CD4-positive, CD25-positive, alpha-beta regulatory T cell (primary cell): ENCODE data around the gene DNAH10. TPM values are rescaled to one million over a fixed set of nuclear protein-coding genes. Genes with fewer than 3 reads are reported as not detected.

ENCODE experiments used
- ATAC-seq, 2 donors: fragments of 150-1000 bp; cut with Tn5 transposase; one replicate each; pipeline ENCODE4 v1.10.0; 2021; ENCODE audit warnings: low read depth in 2 of 2, moderate number of reproducible peaks in 2 of 2, moderate library complexity in 1 of 2
- DNase-seq, 3 donors: peaks; one replicate each; pipeline versions ENCODE4 v3.0.0 to v3.0.0-alpha.2; 2012 to 2022; ENCODE audit warnings: mixed read lengths in 1 of 3
- H3K27ac ChIP-seq: one replicate; pipeline ENCODE4 v1.7.0; 2013; ENCODE audit warnings: mild to moderate bottlenecking, low read length; ENCODE audit not compliant: insufficient read depth, poor library complexity, severe bottlenecking
- H3K27me3 ChIP-seq: one replicate; pipeline ENCODE4 v1.7.0; 2013; ENCODE audit warnings: low read length; ENCODE audit not compliant: control insufficient read depth, insufficient read depth
- H3K36me3 ChIP-seq: one replicate; pipeline ENCODE4 v1.7.0; 2013; ENCODE audit warnings: mild to moderate bottlenecking, low read length, moderate library complexity; ENCODE audit not compliant: control insufficient read depth, insufficient read depth
- H3K4me1 ChIP-seq: 2 replicates; pipeline ENCODE4 v1.7.0; 2013; ENCODE audit warnings: mild to moderate bottlenecking, low read length; ENCODE audit not compliant: insufficient read depth, control insufficient read depth, poor library complexity, severe bottlenecking
- H3K4me3 ChIP-seq: one replicate; pipeline ENCODE4 v1.7.0; 2013; ENCODE audit warnings: low read depth, mild to moderate bottlenecking, low read length, moderate library complexity
- H3K9me3 ChIP-seq, 2 experiments: 1 replicate in 1 of 2; 2 replicates in 1 of 2; pipeline ENCODE4 v1.7.0; 2013; ENCODE audit warnings: low read length in 2 of 2, mild to moderate bottlenecking in 1 of 2, moderate library complexity in 1 of 2; ENCODE audit not compliant: control insufficient read depth in 2 of 2
- H3K27ac Mint-ChIP-seq, 3 donors: one replicate each; pipeline ENCODE4 v1.8.0; 2020 to 2022; ENCODE audit warnings: mild to moderate bottlenecking in 3 of 3, mixed read lengths in 3 of 3, moderate library complexity in 2 of 3
- H3K27me3 Mint-ChIP-seq: one replicate; pipeline ENCODE4 v1.8.0; 2022; ENCODE audit warnings: mild to moderate bottlenecking, mixed read lengths
- H3K36me3 Mint-ChIP-seq: one replicate; pipeline ENCODE4 v1.8.0; 2020; ENCODE audit warnings: mixed read lengths
- H3K4me1 Mint-ChIP-seq, 4 donors: one replicate each; pipeline ENCODE4 v1.8.0; 2020 to 2022; ENCODE audit warnings: mixed read lengths in 4 of 4, mild to moderate bottlenecking in 1 of 4
- H3K4me3 Mint-ChIP-seq, 4 donors: one replicate each; pipeline ENCODE4 v1.8.0; 2020 to 2022; ENCODE audit warnings: mild to moderate bottlenecking in 4 of 4, mixed read lengths in 4 of 4, moderate library complexity in 3 of 4
- H3K9me3 Mint-ChIP-seq, 7 donors: one replicate each; pipeline ENCODE4 v1.8.0; 2020 to 2022; ENCODE audit warnings: mixed read lengths in 7 of 7, mild to moderate bottlenecking in 3 of 7, moderate library complexity in 2 of 7
- polyA plus RNA-seq, 4 donors: library from polyadenylated mRNA; unstranded; fragments of 300-500 nt; fragmentation: Illumina TruSeq; gene quantifications; one replicate each; pipeline ENCODE4 v1.2.3, GENCODE V29; 2021
- total RNA-seq: library from RNA; stranded (reverse); gene quantifications from one replicate; pipeline ENCODE4 v1.2.3, GENCODE V29; 2022

DNAH10 gene
- total and polyA plus RNA-seq, 5 donors from 2014 or later: 0.02 to 0.07 TPM; not detected in 3

DNA sequence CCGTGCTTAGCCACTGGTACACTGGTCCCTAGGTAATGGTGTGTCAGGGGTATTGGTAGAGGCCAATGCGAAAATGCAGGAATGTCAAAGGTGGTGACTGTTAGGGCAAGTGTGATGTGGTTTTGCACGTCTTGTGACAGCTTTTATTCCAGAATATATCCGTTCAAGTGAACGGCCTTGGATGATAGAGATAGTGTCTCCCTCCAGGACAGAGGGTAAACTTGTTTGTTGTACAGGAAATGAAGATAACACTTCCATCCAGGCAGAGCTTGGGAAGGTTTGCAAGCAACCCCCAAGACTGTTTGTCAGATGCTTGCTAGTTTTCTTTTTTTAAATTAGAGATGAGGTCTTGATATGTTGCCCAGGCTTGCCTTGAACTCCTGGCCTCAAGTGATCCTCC is 84.2 kb downstream of the DNAH10 start:
- ATAC-seq: no peak
- Histone ChIP-seq H3K27ac (no peak overlapping the region), H3K4me3 (no peak overlapping the region), H3K9me3 (no peaks in the 10 kb centered on the region), H3K36me3 (no peaks in the 10 kb centered on the region), H3K4me1 (no peaks in the 10 kb centered on the region), H3K27me3 (no peaks in the 10 kb centered on the region)
- peaks cover 0 to 3% (median 0%) of the 10 kb centered on the region in 7 donors for H3K9me3 Mint-ChIP-seq
- no peak overlapping the region for H3K27ac Mint-ChIP-seq
- no peaks in the 10 kb centered on the region for H3K36me3 Mint-ChIP-seq
- H3K4me1 Mint-ChIP-seq: no peaks in the 10 kb centered on the region
- H3K4me3 Mint-ChIP-seq: no peak overlapping the region
- no peak for DNase-seq
- H3K27me3 Mint-ChIP-seq: peaks cover 9% of the 10 kb centered on the region

DNA sequence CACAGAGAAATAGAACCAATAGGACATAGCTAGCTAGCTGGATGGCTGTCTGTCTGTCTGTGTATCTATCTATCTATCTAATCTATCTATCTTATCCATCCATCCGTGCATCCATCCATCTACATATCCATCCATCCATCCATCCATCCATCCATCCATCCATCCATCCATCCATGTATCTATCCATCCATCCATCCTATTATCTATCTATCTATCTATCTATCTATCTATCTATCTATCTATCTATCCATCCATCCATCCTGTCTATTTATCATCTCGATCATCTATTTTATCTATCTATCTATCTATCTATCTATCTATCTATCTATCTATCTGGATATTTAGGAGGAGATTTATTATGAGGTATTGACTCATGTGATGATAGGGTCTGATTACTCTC is 84.9 kb downstream of the DNAH10 start:
- no peak for ATAC-seq
- DNase-seq: no peak
- no peak overlapping the region for H3K4me3 Mint-ChIP-seq
- Histone ChIP-seq H3K9me3 (no peaks in the 10 kb centered on the region), H3K27ac (no peak overlapping the region), H3K4me1 (no peaks in the 10 kb centered on the region), H3K27me3 (peaks cover 2% of the 10 kb centered on the region), H3K36me3 (no peaks in the 10 kb centered on the region), H3K4me3 (no peak overlapping the region)
- H3K4me1 Mint-ChIP-seq: no peaks in the 10 kb centered on the region
- H3K9me3 Mint-ChIP-seq: peaks cover 0 to 3% (median 0%) of the 10 kb centered on the region in 7 donors
- no peak overlapping the region for H3K27ac Mint-ChIP-seq
- H3K27me3 Mint-ChIP-seq: peaks cover 7% of the 10 kb centered on the region
- no peaks in the 10 kb centered on the region for H3K36me3 Mint-ChIP-seq

DNA sequence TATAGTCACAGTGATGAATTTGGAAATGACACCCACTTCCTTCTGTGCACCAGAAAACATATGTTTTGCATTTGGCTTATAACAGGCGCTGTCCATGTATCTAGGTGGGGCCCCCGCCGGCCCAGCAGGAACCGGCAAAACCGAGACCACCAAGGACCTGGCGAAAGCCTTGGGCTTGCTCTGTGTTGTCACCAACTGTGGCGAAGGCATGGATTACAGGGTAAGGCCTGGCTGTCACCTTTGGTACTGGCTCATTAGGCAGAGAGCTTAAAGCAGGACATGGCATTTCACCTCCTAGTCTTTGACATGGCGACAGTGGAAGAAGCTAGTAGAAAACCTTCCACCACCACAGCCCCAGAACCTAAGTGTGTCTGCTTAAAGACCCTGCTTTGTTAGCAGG is 85.8 kb downstream of the DNAH10 start:
- Histone ChIP-seq H3K27ac (no peak overlapping the region), H3K36me3 (no peaks in the 10 kb centered on the region), H3K4me1 (no peaks in the 10 kb centered on the region), H3K4me3 (no peak overlapping the region), H3K27me3 (peaks cover 2% of the 10 kb centered on the region), H3K9me3 (no peaks in the 10 kb centered on the region)
- Mint-ChIP-seq H3K4me1 (no peaks in the 10 kb centered on the region), H3K27ac (no peak overlapping the region), H3K27me3 (peaks cover 3% of the 10 kb centered on the region), H3K9me3 (peaks cover 0 to 3% (median 0%) of the 10 kb centered on the region in 7 donors), H3K36me3 (no peaks in the 10 kb centered on the region), H3K4me3 (no peak overlapping the region)
- DNase-seq (no peak), ATAC-seq (no peak)

DNA sequence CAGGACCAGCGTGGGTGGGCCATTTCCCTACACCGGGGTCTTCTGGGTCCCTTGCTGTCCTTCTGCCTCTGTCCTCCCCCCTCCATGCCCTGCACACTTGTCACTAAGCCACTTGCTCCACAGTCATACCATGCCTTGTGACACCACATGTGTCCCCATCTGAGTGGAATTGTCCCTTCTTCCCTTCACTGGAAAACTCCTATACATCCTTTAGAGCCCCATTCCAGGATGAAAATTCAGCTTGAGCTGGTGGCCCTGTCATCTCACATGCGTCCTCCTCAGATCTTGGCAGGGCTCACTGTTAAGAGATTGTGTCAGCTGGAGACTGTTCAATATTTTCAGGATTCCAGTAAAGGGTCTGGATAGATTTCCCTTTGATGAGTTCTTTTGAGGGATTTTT is 87.4 kb downstream of the DNAH10 start:
- H3K27ac Mint-ChIP-seq: no peak overlapping the region
- Histone ChIP-seq H3K27ac (no peak overlapping the region), H3K4me1 (no peaks in the 10 kb centered on the region), H3K9me3 (no peaks in the 10 kb centered on the region), H3K27me3 (peaks cover 2% of the 10 kb centered on the region), H3K4me3 (no peak overlapping the region), H3K36me3 (no peaks in the 10 kb centered on the region)
- peaks cover 5% of the 10 kb centered on the region for H3K27me3 Mint-ChIP-seq
- no peaks in the 10 kb centered on the region for H3K4me1 Mint-ChIP-seq
- H3K36me3 Mint-ChIP-seq: no peaks in the 10 kb centered on the region
- DNase-seq: no peak
- ATAC-seq: no peak
- peaks cover 0 to 1% (median 0%) of the 10 kb centered on the region in 7 donors for H3K9me3 Mint-ChIP-seq
- H3K4me3 Mint-ChIP-seq: no peak overlapping the region

DNA sequence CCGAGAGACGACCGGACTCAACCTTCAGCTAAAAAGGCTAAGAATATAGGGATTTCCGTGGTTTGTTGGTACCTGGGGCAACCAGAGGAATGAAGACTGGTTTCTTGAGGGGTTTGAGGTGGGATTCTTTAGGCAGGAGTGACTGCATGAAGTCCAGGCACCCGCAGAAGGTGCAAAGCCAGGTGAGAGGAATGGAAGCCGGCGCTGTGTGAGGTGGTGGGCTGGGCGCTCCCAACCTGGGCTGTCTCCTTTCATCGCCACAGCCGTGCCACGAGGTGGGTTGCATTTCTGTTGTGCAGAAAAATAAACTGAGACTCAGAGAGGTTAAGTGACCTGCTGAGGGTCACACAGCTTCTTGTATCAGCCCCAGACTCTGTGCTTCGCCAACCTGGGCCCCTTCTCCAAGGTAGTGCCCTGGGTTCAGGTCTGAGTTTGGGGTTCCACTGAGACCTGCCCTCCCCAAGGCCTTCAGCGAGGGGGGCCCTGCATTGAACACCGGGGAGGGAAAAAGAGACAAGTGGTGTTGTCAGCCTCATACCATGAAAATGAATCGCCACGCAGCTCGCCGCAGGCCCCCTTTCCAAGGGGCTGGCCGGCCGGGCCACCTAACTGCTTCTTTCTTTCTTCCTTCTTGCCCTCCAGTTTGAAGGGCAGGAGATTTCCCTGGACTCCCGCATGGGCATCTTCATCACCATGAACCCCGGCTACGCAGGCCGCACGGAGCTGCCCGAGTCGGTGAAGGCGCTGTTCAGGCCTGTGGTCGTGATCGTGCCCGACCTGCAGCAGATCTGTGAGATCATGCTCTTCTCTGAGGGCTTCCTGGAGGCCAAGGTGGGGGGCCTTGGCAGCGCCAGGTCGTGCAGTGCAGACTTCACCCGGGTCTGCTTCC is 88.4 kb downstream of the DNAH10 start:
- H3K9me3 Mint-ChIP-seq: peaks cover 0 to 1% (median 0%) of the 10 kb centered on the region in 7 donors
- no peaks in the 10 kb centered on the region for H3K36me3 Mint-ChIP-seq
- ATAC-seq: no peak
- Histone ChIP-seq H3K4me3 (no peak overlapping the region), H3K9me3 (no peaks in the 10 kb centered on the region), H3K4me1 (no peaks in the 10 kb centered on the region), H3K36me3 (no peaks in the 10 kb centered on the region), H3K27ac (no peak overlapping the region), H3K27me3 (peaks cover 2% of the 10 kb centered on the region)
- H3K4me1 Mint-ChIP-seq: no peaks in the 10 kb centered on the region
- H3K27me3 Mint-ChIP-seq: peaks cover 5% of the 10 kb centered on the region
- H3K4me3 Mint-ChIP-seq: no peak overlapping the region
- no peak for DNase-seq
- no peak overlapping the region for H3K27ac Mint-ChIP-seq

DNA sequence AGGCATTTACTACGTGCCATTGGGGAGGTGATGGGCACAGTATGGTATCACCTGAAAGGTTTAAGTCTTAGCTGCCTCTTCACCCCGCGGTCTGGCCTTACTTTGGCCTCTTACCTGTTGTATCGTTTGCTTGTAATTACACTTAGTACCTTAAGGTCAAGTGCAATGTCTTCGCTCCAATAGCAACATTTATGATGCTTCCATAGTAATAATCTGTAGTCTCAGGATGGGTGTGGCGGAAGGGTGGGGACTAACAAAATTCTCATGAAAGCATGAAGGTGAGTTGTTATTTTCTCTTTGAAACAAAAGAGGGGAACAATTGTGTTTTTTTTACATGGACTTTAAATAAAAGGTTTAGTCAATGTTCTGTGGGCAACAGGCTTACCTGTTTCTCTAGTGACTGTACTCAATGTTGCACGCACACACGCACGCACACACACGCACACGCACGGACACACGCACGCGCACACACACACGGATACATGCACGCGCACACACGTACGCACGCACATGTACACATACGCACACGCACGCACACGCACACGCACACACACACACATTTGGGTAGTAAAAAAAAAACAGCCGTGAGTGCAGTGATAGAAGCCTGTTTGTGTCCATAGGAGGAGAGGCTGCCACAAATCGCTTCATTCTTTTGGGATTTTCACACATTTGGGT is 91.4 kb downstream of the DNAH10 start:
- Histone ChIP-seq H3K27ac (no peak overlapping the region), H3K4me3 (no peak overlapping the region), H3K36me3 (no peaks in the 10 kb centered on the region), H3K4me1 (no peaks in the 10 kb centered on the region), H3K9me3 (no peaks in the 10 kb centered on the region), H3K27me3 (peaks cover 2% of the 10 kb centered on the region)
- ATAC-seq (no peak), DNase-seq (no peak)
- Mint-ChIP-seq H3K4me3 (no peak overlapping the region), H3K27me3 (peaks cover 7% of the 10 kb centered on the region), H3K36me3 (no peaks in the 10 kb centered on the region), H3K27ac (no peak overlapping the region), H3K4me1 (no peaks in the 10 kb centered on the region), H3K9me3 (peaks cover 0 to 1% (median 0%) of the 10 kb centered on the region in 7 donors)

DNA sequence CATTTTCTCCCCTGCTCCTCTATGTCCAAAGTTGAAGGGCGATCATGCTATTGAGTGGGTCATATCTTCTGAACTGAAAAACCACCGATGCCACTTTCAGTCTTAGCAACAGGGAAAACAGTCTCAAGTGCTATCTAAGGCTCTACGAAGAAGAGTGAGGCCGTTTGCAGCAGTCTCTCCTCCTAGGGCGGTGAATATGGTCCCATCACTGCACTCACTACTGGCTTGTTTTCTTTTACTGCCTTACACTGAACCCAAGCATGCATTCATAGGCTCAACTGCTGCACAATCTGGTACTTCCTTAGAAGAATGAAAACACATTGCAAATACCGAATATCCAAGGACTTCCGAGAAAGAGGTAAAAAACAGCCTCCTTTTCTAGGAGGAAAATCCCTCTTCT is 92.1 kb downstream of the DNAH10 start:
- Histone ChIP-seq H3K36me3 (no peaks in the 10 kb centered on the region), H3K27me3 (peaks cover 2% of the 10 kb centered on the region), H3K4me3 (no peak overlapping the region), H3K4me1 (no peaks in the 10 kb centered on the region), H3K9me3 (no peaks in the 10 kb centered on the region), H3K27ac (no peak overlapping the region)
- H3K27me3 Mint-ChIP-seq: peaks cover 10% of the 10 kb centered on the region
- H3K36me3 Mint-ChIP-seq: no peaks in the 10 kb centered on the region
- peaks cover 0 to 1% (median 0%) of the 10 kb centered on the region in 7 donors for H3K9me3 Mint-ChIP-seq
- no peak overlapping the region for H3K27ac Mint-ChIP-seq
- no peak for ATAC-seq
- no peak for DNase-seq
- no peak overlapping the region for H3K4me3 Mint-ChIP-seq
- H3K4me1 Mint-ChIP-seq: no peaks in the 10 kb centered on the region
